Panc1 (cell line): ENCODE data around the gene DTX3. TPM values are rescaled to one million over a fixed set of nuclear protein-coding genes. Genes with fewer than 3 reads are reported as not detected.

ENCODE experiments used
- ATAC-seq: fragments of 200-7000 bp; cut with Tn5 transposase; 2 replicates; pipeline ENCODE4 v1.9.1; 2020; ENCODE audit warnings: mild to moderate bottlenecking, moderate library complexity
- BruUV-seq: library from RNA; stranded (reverse); fragments of 400-500 nt; replicated peaks from 2 replicates; lab custom pipeline; 2021; lab: Mats Ljungman, UMichigan
- CTCF ChIA-PET: fragments of 300-600 bp; sonication (Branson Sonifier 250); formaldehyde crosslinking; loops from one replicate; lab custom pipeline; 2022; ENCODE audit warnings: antibody characterized with exemption; lab: Charles Lee
- POLR2A ChIA-PET: fragments of 300-600 bp; sonication (Branson Sonifier 250); formaldehyde crosslinking; loops from one replicate; lab custom pipeline; 2022; ENCODE audit warnings: antibody characterized with exemption; lab: Charles Lee
- DNase-seq: peaks from one replicate; pipeline ENCODE4 v3.0.0-alpha.2; 2010; ENCODE audit warnings: low read depth, low spot score
- H3K27ac ChIP-seq: 2 replicates; pipeline ENCODE4 v1.5.1; 2011; ENCODE audit warnings: mild to moderate bottlenecking, low read length, inconsistent platforms
- H3K27me3 ChIP-seq: fragments of 200-500 bp; sonication (Bioruptor generic); 2 replicates; pipeline ENCODE4 v1.6.0; 2014; ENCODE audit warnings: low read length, inconsistent platforms; ENCODE audit not compliant: control insufficient read depth, insufficient read depth
- H3K36me3 ChIP-seq: fragments of 200-500 bp; sonication (Bioruptor generic); 2 replicates; pipeline ENCODE4 v1.5.1; 2014; ENCODE audit warnings: inconsistent platforms, mild to moderate bottlenecking, low read length, moderate library complexity; ENCODE audit not compliant: control insufficient read depth, insufficient read depth
- H3K4me1 ChIP-seq: 2 replicates; pipeline ENCODE4 v1.5.1; 2011; ENCODE audit warnings: inconsistent platforms, mild to moderate bottlenecking, low read length, moderate library complexity; ENCODE audit not compliant: control insufficient read depth, insufficient read depth
- H3K4me3 ChIP-seq, 2 experiments: 2 replicates each; pipeline ENCODE4 v1.5.1; 2011 to 2012; ENCODE audit warnings: low read depth in 2 of 2, low read length in 2 of 2, mild to moderate bottlenecking in 2 of 2, inconsistent platforms in 1 of 2, moderate library complexity in 1 of 2
- H3K9me3 ChIP-seq: fragments of 200-500 bp; sonication (Bioruptor generic); 2 replicates; pipeline ENCODE4 v1.5.1; 2014; ENCODE audit warnings: low read depth, mild to moderate bottlenecking, inconsistent platforms, low read length, moderate library complexity; ENCODE audit not compliant: control insufficient read depth, insufficient read depth
- POLR2AphosphoS5 ChIP-seq: IDR thresholded peaks from 2 replicates; pipeline ENCODE4 v1.6.1; 2012; ENCODE audit warnings: mild to moderate bottlenecking, low read depth, low read length, moderate library complexity
- SIN3A ChIP-seq: IDR thresholded peaks from 2 replicates; pipeline ENCODE4 v1.6.1; 2012; ENCODE audit warnings: low read depth, mild to moderate bottlenecking, low read length, moderate library complexity, borderline replicate concordance; ENCODE audit not compliant: insufficient read depth
- TCF7L2 ChIP-seq: IDR thresholded peaks from 2 replicates; pipeline ENCODE4 v1.6.1; 2011; ENCODE audit warnings: mild to moderate bottlenecking, low read depth, low read length, inconsistent platforms
- in situ Hi-C: cut with HindIII; loops from 2 replicates; pipeline ENCODE4 v1.10.0; 2016; ENCODE audit warnings: low sequenced_read_pairs, low pct_unique_long_range_greater_than_20kb
- intact Hi-C: fragments of 100-400 bp; cut with micrococcal nuclease; formaldehyde crosslinking; loops from one replicate; pipeline ENCODE4 v1.10.0; 2022; ENCODE audit not compliant: unreplicated experiment
- total RNA-seq: library from RNA; stranded (reverse); gene quantifications from one replicate; pipeline ENCODE4 v1.2.1, GENCODE V29; 2021; ENCODE audit not compliant: unreplicated experiment
- TF ChIP-seq, protein P1 (sequence below): fragments of 450-650 bp; IDR thresholded peaks from 2 replicates; pipeline ENCODE4 v1.5.1; 2017; ENCODE audit warnings: mild to moderate bottlenecking
- TF ChIP-seq, protein P2 (sequence below), 2 experiments: IDR thresholded peaks; 2 replicates each; pipeline ENCODE4 v1.6.1; 2011 to 2012; ENCODE audit warnings: low read depth in 2 of 2, control low read depth in 1 of 2, low read length in 1 of 2, mild to moderate bottlenecking in 1 of 2, moderate library complexity in 1 of 2; ENCODE audit not compliant: insufficient read depth in 1 of 2

Gene DTX3
- total RNA-seq, 1 experiment from 2014 or later = 37.8 TPM

DNA sequence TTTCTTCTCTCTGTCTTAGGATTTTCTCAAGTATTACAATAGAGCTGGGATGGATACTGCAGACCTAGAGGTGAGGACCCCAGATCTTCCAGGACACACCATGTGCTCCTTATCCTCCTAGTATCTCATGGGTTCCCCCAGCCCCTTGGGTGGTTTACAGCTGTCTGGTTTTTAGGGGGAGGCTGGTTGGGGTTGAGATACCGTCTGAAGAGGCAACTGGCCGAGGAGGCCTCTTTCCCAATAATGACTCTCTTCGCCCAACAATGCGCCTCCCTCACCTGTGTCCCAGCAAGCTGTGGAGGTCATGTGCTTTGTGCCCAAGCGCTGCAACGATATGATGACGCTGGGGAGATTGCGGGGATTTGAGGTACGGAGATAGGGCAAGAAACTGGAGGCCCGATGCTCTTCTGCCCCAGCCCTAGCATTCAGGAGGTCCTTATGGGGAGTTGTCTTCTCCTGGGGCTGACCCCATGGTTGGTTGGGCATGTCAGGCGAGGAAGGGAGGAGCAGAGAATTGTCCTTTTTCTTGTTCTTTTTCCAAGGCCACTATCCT, 10.4 kb downstream of the DTX3 start:
- Histone ChIP-seq H3K27me3 (no peaks in the 10 kb centered on the region), H3K4me3 (no peak overlapping the region), H3K9me3 (no peaks in the 10 kb centered on the region), H3K4me1 (peaks cover 8% of the 10 kb centered on the region; the same call in 1 of the 2 replicates), H3K36me3 (no peaks in the 10 kb centered on the region), H3K27ac (no peak overlapping the region)
- intact Hi-C loops = no loop called here
- no peak for TF ChIP-seq SIN3A
- TF ChIP-seq, protein P1, sequence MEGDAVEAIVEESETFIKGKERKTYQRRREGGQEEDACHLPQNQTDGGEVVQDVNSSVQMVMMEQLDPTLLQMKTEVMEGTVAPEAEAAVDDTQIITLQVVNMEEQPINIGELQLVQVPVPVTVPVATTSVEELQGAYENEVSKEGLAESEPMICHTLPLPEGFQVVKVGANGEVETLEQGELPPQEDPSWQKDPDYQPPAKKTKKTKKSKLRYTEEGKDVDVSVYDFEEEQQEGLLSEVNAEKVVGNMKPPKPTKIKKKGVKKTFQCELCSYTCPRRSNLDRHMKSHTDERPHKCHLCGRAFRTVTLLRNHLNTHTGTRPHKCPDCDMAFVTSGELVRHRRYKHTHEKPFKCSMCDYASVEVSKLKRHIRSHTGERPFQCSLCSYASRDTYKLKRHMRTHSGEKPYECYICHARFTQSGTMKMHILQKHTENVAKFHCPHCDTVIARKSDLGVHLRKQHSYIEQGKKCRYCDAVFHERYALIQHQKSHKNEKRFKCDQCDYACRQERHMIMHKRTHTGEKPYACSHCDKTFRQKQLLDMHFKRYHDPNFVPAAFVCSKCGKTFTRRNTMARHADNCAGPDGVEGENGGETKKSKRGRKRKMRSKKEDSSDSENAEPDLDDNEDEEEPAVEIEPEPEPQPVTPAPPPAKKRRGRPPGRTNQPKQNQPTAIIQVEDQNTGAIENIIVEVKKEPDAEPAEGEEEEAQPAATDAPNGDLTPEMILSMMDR = no peak
- no peak for TF ChIP-seq POLR2AphosphoS5
- TF ChIP-seq TCF7L2 = no peak
- TF ChIP-seq, protein P2, sequence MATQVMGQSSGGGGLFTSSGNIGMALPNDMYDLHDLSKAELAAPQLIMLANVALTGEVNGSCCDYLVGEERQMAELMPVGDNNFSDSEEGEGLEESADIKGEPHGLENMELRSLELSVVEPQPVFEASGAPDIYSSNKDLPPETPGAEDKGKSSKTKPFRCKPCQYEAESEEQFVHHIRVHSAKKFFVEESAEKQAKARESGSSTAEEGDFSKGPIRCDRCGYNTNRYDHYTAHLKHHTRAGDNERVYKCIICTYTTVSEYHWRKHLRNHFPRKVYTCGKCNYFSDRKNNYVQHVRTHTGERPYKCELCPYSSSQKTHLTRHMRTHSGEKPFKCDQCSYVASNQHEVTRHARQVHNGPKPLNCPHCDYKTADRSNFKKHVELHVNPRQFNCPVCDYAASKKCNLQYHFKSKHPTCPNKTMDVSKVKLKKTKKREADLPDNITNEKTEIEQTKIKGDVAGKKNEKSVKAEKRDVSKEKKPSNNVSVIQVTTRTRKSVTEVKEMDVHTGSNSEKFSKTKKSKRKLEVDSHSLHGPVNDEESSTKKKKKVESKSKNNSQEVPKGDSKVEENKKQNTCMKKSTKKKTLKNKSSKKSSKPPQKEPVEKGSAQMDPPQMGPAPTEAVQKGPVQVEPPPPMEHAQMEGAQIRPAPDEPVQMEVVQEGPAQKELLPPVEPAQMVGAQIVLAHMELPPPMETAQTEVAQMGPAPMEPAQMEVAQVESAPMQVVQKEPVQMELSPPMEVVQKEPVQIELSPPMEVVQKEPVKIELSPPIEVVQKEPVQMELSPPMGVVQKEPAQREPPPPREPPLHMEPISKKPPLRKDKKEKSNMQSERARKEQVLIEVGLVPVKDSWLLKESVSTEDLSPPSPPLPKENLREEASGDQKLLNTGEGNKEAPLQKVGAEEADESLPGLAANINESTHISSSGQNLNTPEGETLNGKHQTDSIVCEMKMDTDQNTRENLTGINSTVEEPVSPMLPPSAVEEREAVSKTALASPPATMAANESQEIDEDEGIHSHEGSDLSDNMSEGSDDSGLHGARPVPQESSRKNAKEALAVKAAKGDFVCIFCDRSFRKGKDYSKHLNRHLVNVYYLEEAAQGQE (IDR thresholded peaks at IDR 0.05; ENCODE audit: insufficient read depth in 1 of 2, low read depth in 2 of 2, low read length in 1 of 2) = no peak
- ChIA-PET CTCF (no interaction called here), POLR2A (interaction anchor here (0.6 kb wide), 1 partner anchor 184 kb away, joined by 4 read pairs; no protein-coding TSS in a partner anchor)
- BruUV-seq = no TSS peak
- no peak for ATAC-seq
- DNase-seq = no peak
- in situ Hi-C loops = no loop called here

DNA sequence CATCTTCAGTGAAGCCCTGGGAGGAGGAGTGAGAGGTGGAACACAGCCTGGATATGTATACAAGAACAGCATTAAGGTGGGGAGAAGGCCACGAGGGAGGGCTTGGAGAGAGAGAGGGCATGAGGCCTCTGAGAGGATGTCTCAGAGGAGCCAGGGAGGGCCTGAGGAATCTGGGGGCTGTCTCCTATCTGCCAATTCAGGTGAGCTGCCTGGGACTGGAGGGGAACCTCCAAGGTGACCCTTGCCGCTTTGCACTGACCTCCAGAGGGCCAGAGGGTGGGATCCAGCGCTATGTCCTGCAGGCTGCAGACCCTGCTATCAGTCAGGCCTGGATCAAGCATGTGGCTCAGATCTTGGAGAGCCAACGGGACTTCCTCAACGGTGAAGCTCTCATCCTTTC, 11.0 kb downstream of the DTX3 start:
- in situ Hi-C loops = no loop called here

More for the DNA sequence above, 11.0 kb downstream of the DTX3 start:
- Histone ChIP-seq H3K4me1 (peaks cover 4% of the 10 kb centered on the region; the same call in 1 of the 2 replicates), H3K4me3 (no peak overlapping the region), H3K27me3 (no peaks in the 10 kb centered on the region), H3K9me3 (no peaks in the 10 kb centered on the region), H3K36me3 (no peaks in the 10 kb centered on the region), H3K27ac (no peak overlapping the region)
- ChIA-PET POLR2A (no interaction called here), CTCF (no interaction called here)
- TF ChIP-seq POLR2AphosphoS5 = no peak
- TF ChIP-seq, protein P2 (IDR thresholded peaks at IDR 0.05; ENCODE audit: insufficient read depth in 1 of 2, low read depth in 2 of 2, low read length in 1 of 2) = no peak
- no peak for TF ChIP-seq TCF7L2
- TF ChIP-seq, protein P1 = no peak
- no peak for TF ChIP-seq SIN3A
- intact Hi-C loops = no loop called here
- no TSS peak for BruUV-seq
- ATAC-seq (no peak), DNase-seq (no peak)
